ENCODE data around the gene MBNL1.
A peak's percentile ranks its signal among the peaks of the same experiment; 100 is the strongest.

MBNL1 gene, protein sequence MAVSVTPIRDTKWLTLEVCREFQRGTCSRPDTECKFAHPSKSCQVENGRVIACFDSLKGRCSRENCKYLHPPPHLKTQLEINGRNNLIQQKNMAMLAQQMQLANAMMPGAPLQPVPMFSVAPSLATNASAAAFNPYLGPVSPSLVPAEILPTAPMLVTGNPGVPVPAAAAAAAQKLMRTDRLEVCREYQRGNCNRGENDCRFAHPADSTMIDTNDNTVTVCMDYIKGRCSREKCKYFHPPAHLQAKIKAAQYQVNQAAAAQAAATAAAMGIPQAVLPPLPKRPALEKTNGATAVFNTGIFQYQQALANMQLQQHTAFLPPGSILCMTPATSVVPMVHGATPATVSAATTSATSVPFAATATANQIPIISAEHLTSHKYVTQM

DNA sequence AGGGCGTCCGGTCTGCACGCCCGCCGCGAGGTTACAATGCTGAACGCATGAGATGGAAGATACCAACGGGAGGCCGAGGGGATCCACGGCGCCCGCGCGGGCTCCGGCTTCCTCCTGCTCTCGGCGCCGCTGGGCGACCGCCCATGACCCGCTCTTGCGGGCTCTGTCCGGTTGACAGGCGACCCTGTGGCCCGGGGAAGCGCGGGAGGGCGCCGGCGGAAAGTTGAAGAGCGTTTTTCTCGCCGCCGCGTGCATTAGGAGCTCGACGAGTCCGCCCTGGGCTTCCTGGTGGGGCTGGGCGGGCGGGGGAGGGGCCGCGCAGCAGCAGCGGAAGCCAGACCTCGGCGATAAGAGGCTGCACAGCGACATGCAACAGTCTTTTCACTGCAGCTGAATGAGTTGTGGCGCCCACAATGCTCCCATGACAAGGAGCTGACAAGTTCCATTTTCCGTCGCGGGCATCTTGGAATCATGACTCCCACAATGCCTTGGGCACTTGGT is at the start of gene MBNL1:
Gene MBNL1, plus strand, starts transcription at position 375 of the 501 bp plus-strand sequence. CDS start 31,265 bp downstream, outside the sequence.
- ATAC-seq (ENCODE audit: insufficient read depth, low read depth), result peak; percentile 75
- Histone ChIP-seq H2AFZ (ENCODE audit: low read depth, low read length) (peak within 1 kb of the TSS; percentile 70), H3K4me3 (ENCODE audit: low read depth in 1 of 2, low read length in 2 of 2) (peak within 1 kb of the TSS; percentile 53 to 68), H3K4me2 (ENCODE audit: insufficient read depth, low read length) (peak within 1 kb of the TSS; percentile 74), H4K20me1 (ENCODE audit: insufficient read depth, low read length) (peaks cover 36% of the 10 kb centered on the region), H3K9ac (ENCODE audit: low read depth, low read length) (peak within 1 kb of the TSS; percentile 93), H3K36me3 (ENCODE audit: insufficient read depth, low read length) (peaks cover 25% of the 10 kb centered on the region), H3K4me1 (ENCODE audit: insufficient read depth, low read length) (peaks cover 80% of the 10 kb centered on the region), H3K27ac (ENCODE audit: low read length) (peak within 1 kb of the TSS; percentile 92), H3K27me3 (ENCODE audit: insufficient read depth, low read length, poor library complexity) (no peaks in the 10 kb centered on the region), H3K79me2 (ENCODE audit: insufficient read depth, low read length) (peaks cover 99% of the 10 kb centered on the region), H3K9me3 (ENCODE audit: insufficient read depth, low read length, severe bottlenecking) (no peaks in the 10 kb centered on the region)
- TF ChIP-seq, protein P1, sequence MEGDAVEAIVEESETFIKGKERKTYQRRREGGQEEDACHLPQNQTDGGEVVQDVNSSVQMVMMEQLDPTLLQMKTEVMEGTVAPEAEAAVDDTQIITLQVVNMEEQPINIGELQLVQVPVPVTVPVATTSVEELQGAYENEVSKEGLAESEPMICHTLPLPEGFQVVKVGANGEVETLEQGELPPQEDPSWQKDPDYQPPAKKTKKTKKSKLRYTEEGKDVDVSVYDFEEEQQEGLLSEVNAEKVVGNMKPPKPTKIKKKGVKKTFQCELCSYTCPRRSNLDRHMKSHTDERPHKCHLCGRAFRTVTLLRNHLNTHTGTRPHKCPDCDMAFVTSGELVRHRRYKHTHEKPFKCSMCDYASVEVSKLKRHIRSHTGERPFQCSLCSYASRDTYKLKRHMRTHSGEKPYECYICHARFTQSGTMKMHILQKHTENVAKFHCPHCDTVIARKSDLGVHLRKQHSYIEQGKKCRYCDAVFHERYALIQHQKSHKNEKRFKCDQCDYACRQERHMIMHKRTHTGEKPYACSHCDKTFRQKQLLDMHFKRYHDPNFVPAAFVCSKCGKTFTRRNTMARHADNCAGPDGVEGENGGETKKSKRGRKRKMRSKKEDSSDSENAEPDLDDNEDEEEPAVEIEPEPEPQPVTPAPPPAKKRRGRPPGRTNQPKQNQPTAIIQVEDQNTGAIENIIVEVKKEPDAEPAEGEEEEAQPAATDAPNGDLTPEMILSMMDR (IDR thresholded peaks at IDR 0.05; ENCODE audit: borderline replicate concordance, extremely low read depth, low read length, poor library complexity, severe bottlenecking), result no peak
- TF ChIP-seq EZH2 (IDR thresholded peaks at IDR 0.05; ENCODE audit: borderline replicate concordance, low read depth, low read length, severe bottlenecking), result no peak
- peak; percentile 89 for DNase-seq

- Histone ChIP-seq H4K20me1 (ENCODE audit: insufficient read depth, low read length) (no peaks in the 10 kb centered on the region), H3K36me3 (ENCODE audit: insufficient read depth, low read length) (no peaks in the 10 kb centered on the region), H3K27me3 (ENCODE audit: insufficient read depth, low read length, poor library complexity) (no peaks in the 10 kb centered on the region), H3K4me1 (ENCODE audit: insufficient read depth, low read length) (peaks cover 39% of the 10 kb centered on the region), H3K27ac (ENCODE audit: low read length) (no peak overlapping the region), H3K9ac (ENCODE audit: low read depth, low read length) (no peak overlapping the region), H3K4me3 (ENCODE audit: low read depth in 1 of 2, low read length in 2 of 2) (no peak overlapping the region), H3K79me2 (ENCODE audit: insufficient read depth, low read length) (no peaks in the 10 kb centered on the region), H3K9me3 (ENCODE audit: insufficient read depth, low read length, severe bottlenecking) (no peaks in the 10 kb centered on the region), H2AFZ (ENCODE audit: low read depth, low read length) (no peak overlapping the region), H3K4me2 (ENCODE audit: insufficient read depth, low read length) (no peak overlapping the region)
- no peak for ATAC-seq (ENCODE audit: insufficient read depth, low read depth)
- no peak for DNase-seq
- TF ChIP-seq EZH2 (IDR thresholded peaks at IDR 0.05; ENCODE audit: borderline replicate concordance, low read depth, low read length, severe bottlenecking), result no peak
- TF ChIP-seq, protein P1 (IDR thresholded peaks at IDR 0.05; ENCODE audit: borderline replicate concordance, extremely low read depth, low read length, poor library complexity, severe bottlenecking), result no peak
Observed at GRCh38 chr3:152219216-152219615, 49.5 kb upstream of the MBNL1 start.

GRCh38 chr3:152219769-152220255 is 48.9 kb upstream of the MBNL1 start:
- Histone ChIP-seq H3K9me3 (ENCODE audit: insufficient read depth, low read length, severe bottlenecking) (no peaks in the 10 kb centered on the region), H3K27me3 (ENCODE audit: insufficient read depth, low read length, poor library complexity) (no peaks in the 10 kb centered on the region), H3K4me1 (ENCODE audit: insufficient read depth, low read length) (peaks cover 42% of the 10 kb centered on the region), H3K4me3 (ENCODE audit: low read depth in 1 of 2, low read length in 2 of 2) (no peak overlapping the region), H3K4me2 (ENCODE audit: insufficient read depth, low read length) (no peak overlapping the region), H3K79me2 (ENCODE audit: insufficient read depth, low read length) (no peaks in the 10 kb centered on the region), H4K20me1 (ENCODE audit: insufficient read depth, low read length) (no peaks in the 10 kb centered on the region), H3K9ac (ENCODE audit: low read depth, low read length) (no peak overlapping the region), H3K36me3 (ENCODE audit: insufficient read depth, low read length) (no peaks in the 10 kb centered on the region), H3K27ac (ENCODE audit: low read length) (no peak overlapping the region), H2AFZ (ENCODE audit: low read depth, low read length) (no peak overlapping the region)
- DNase-seq (no peak), ATAC-seq (ENCODE audit: insufficient read depth, low read depth) (no peak)
- TF ChIP-seq, protein P1 (IDR thresholded peaks at IDR 0.05; ENCODE audit: borderline replicate concordance, extremely low read depth, low read length, poor library complexity, severe bottlenecking), result no peak
- no peak for TF ChIP-seq EZH2 (IDR thresholded peaks at IDR 0.05; ENCODE audit: borderline replicate concordance, low read depth, low read length, severe bottlenecking)

Data from DND-41 (cell line).